ENCODE measurements around the gene ATPAF1.
A peak's percentile ranks its signal among the peaks of the same experiment; 100 is the strongest.

The ATPAF1 gene

DNA sequence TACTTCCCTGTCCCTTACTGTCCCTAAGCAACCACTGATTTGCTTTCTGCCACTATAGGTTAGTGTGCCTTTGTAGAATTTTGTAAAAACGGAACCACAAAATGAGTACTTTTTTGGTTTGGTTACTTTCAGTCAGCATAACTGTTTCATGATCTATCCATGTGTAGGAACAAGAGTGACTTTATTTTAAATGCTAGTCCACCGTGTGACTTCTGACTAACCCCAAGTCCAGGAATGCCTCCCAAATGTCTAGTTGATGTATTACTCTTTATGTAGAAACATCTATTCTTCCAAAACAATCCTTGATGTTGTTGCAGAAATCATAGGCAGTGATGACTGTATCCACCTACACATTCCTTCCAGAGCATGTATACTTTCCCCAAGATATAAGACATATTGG lies 21.3 kb downstream of the ATPAF1 start:
- DNase-seq, result no peak

DNA sequence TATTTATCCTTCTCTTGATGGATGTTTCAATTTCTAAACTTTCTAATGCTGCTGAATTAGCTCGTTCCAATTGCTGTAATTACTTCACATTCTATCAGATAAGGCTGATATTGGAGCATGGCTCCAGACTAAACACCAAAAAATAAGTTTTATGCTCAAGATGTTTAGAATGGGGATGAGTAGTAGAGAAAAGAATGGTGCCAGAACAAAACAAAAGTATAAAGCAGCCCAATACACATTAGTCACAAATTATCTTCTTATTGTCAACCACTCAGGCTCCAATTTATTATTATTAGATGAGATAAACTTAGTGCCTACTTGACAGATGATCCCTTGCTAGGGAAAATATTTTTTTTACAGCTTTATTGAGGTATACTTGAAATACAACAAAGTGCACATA lies 21.8 kb downstream of the ATPAF1 start:
- no peak for DNase-seq

DNA sequence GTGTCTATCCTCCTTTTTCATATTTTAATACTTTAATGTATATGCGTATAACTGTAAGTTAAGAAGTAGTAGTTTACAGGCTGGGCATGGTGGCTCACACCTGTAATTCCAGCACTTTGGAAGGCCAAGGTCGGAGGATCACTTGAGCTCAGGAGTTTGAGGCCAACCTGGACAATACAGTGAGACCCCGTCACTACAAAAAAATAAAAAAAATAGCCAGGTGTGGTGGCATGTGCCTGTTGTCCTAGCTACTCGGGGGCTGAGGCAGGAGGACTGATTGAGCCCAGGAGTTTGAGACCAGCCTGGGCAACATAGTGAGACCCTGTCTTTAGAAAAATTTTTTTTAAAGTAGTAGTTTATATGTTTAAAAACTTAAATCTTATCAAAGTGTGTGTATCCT lies 22.3 kb downstream of the ATPAF1 start:
- no peak for DNase-seq

DNA sequence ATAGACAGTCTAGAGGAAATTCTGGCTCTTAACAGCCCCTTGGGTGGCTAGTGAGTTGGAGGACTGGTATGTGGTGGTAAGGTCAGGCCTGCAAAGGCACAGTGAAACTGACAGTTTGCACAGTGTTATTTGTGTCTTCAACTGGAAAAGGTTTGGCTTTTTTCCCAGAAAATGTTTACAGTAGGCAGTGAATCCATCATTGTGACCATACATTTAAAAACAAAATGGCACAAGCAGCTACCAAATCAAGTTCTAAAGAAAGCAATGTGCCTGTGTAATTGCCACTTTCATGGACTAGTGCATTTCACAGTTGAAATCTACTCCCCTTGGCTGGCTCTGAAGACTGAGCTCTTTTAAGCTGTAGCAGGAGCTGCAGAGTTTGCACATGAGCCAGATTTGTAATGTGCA lies 24.8 kb downstream of the ATPAF1 start:
- peak; percentile 80 for DNase-seq

DNA sequence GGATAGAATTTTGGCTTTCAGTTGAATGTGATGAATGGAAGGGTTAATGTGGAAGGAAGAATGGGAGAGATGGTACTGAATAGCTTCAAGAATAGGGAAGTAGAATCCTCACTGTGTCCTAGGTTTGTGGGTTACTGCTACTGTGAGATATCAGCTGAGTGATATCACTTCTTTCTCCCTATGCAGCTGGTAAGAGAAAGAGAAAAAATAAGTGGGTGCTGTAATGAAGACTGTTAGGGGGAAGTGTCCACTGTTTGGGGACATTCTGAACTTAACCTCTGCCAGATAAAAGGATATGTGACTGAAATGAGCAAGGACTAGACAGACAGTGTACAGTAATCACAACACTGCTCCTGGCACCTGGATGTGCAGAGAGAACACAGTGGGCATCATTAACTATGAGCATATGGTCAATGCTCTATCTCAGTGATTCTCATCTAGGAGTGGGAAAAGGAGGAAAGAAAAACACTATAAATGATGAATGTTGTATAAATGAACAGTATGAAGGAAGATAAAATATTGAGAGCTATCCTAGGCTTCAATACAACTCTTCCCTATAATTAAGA lies 26.0 kb downstream of the ATPAF1 start:
- no peak for DNase-seq

DNA sequence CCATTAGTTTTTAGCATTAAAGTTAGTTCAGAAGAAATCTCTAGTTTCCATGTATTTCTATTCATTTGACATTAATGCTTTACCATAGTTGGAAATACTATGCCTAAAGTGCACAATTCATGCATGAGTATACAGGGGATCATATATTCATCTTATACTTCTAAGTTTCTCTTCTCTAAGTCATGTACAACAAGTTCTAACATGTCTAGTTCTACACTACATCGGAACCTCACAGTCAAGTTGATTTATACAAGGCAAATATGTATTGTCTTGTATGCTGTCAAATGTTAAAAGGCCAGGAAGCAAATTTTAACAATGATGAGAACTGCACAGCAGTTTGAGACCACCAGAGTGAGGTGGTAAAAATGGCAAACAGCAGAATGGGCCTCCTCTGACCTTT lies 28.6 kb downstream of the ATPAF1 start:
- DNase-seq, result no peak

DNA sequence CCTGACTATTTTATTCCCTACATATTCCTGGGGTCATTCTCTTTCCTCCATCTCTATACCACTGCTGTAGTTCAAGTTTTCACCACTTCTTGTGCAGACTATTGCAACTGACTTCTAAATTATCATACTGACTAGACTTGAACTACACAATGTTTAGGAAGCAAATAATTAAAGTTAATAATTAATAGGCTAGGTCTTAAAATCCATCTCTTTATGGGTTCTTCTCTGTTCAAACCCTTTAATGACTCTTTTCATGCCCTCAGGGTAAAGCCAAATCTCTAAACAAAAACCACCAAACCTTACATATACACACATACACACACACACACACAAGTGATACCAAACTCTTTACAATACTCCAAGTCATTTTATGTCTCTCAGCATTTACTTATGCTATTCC lies 29.2 kb downstream of the ATPAF1 start:
- no peak for DNase-seq

DNA sequence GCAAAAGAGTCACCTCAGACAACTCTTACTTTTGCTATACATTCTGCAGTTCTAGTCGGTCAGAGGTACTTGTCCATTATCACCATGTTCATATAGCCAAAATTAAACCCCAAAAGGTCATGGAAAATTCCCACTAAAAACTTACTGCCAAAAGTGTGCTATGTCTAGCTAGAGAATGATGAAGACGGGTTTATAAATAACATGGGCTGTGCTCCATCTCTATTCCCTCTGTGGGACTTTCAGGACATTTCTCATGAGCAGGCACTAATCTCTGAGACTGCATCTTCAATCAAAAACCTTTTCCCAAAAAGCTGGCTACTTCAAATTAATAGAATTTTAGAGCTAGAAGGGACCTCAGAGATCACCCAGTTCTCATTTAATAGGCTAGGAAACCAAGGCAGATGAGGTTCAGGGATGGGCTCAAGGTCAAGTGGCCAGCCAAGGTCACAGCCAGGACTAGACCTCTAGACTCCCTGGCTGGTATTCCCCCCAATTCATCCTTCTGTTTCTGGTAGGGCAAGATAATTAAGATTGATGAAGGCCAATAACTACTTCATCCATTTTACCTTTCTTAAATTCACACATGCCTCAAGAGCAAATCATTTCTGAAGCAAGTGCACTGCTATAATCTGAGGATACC lies 30.6 kb downstream of the ATPAF1 start:
- no peak for DNase-seq

DNA sequence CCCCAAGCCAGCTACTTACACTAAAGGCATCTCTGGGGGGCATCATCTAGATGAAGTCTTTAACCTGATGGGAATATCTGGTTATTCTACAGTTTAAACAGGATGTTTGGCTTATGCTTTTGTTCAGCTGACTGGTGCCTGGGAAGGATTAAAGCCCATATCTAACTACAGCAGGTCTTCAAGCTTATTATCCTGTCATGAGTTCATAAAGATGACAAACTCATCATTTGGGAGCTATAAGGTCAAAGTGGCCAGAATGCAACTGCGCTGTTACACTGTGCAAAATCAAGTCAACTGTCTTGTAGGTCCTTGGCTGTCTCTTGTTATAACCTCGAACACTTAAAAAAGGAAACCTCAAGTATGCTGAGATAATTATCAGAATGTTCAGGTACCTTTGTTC lies 33.0 kb downstream of the ATPAF1 start:
- no peak for DNase-seq

DNA sequence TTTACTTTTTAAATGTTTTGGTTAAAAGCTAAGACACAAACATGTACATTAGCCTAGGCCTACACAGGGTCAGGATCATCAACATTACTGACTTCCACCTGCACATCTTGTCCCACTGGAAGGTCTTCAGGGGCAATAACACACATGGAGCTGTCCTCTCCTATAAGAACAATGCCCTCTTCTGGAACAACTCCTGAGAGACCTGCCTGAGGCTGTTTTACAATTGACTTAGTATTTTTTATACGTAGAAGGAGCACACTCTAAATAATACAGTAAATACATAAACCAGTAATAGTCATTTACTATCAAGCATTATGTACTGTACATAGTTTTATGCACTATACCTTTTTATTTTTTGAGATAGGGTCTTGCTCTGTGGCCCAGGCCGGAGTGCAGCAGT lies 37.4 kb downstream of the ATPAF1 start:
- no peak for DNase-seq

DNA sequence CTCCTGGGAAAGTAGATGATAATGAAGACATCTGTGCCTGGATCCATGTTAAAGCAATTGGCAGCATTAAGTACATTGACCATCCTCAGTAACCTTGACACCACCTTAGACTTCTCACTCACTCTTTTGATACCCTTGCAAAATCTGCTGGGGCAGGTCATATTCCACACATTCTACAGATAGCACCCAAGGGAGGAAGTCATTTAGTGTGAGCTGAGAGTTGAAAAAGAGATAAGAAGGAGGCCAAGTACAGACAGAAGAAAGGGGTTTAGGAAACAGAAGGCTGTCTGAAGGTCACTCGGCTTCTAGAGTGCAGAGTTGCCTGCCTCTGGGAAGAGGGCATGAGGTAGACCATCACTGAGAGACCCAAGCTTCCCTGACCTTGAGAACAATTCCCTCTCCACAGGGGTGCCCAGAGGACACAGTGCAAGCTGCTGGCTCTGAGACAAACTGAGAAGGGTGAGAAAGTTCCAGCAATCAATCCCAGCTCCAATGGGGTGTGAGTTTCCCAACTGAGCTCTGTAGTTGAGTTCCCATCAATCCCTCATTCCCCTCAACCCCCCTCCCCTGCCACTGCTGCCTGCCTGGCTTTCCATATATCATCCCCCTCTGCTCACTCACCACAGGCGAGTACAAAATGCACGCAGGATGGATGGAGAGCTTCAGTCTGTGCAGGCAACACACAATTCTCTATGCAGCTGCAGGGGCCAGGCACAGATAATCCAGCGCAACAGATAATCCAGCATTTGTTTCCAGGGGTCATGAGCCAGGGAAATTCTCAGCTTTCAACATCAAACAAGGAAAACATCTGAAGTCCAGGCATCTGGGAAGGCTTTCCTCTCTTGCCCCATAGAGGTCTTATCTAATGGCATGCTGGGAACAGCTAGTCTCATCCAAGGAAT lies 44.2 kb downstream of the ATPAF1 start:
- no peak for DNase-seq

DNA sequence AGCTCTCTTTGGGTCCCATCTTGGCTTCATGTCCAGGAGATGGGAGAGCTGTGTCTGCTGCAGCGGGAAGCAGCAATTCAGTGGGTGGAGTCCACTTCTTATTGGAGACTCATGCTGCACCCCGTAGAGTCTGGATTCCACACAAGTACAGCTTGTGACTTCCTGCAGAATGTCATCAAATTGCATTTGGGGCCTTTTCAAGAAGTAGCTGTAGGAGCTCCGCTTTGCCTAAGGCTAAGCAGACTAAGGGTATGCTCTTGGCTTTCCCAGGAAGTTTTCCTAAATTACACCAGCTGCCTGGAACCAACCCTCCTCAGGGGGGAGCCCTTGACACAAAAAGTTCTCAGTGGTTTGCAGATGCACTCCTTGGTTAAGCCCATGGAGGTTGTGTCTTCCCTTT lies 45.8 kb downstream of the ATPAF1 start:
- DNase-seq, result no peak

DNA sequence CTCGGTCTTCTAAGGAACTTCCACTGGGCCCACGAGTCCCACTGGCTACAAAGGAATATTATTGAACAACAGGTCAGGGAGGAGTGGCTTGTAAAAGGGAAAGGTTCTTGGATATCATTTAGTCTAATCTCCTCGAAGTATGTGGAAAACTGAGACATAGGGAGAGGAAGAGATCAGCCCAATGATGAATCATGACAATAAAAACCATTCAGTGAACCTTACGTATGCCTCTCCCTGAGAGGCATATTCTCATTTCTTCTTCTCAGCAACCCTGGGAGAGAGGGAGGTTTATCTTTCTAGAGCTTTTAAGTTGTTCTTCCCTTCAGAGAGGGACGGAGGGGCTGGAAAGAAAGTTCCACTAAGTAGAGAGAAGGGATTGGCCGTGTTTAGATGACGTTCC lies 46.2 kb downstream of the ATPAF1 start:
- no peak for DNase-seq

DNA sequence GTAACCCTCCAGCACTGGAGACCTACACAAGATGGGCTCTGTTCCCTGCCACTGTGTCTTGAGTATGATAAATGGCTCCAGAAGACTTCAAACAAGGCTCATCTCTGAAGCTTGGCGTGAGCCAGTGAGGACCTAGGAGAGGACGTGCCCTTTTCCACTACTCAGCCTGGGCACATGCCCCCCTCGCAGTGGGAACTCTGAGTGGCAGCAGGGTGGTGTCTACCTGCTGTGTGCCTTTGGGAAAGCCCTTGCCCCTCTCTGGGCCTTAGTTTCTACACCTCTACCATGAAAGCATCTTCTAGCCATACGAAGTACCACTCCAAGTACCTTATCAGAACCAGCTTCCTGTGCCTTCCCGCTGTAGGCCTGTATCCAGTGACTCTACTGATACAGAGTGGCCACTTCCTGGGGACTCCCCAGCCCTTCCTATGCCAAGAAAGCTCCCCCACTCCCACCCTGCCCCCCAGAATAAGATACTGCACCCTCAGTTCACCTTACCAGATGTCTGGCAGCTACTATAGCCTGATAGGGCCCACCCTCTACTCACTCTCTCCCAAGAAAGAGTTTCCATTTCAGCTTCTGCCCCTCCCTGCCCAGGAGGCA lies 48.4 kb downstream of the ATPAF1 start:
- no peak for DNase-seq

DNA sequence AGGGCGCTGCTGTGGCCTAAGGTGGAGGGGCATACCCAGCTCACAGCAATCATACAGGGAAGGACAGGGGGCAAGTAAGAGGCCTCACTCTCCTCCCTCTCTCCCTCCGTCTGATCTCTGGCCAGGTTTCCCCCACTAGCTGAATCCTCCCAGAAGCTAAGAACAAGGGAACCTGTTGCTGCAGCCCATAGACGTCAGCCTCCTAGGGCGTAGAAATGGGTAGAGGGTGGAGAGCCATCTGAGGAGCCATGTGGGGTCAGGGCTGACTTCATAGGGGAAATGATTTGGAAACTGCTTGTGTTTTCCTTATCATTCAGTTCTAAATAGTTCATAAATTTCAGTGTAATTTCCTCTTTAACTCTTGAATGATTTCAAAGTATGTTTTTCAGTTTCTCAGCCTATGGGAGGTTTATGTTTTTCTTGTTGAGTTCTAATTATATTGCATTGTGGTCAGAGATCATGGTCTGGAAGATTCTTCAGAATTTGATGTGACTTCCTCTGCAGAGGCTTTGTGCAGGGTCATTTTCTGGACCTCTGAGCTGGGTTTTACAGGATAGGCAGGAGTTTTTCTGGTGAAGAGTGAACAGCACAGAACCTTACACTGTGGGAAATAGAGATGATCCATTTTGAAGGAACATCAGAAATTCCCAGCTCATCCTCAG lies 49.3 kb downstream of the ATPAF1 start:
- no peak for DNase-seq

DNA sequence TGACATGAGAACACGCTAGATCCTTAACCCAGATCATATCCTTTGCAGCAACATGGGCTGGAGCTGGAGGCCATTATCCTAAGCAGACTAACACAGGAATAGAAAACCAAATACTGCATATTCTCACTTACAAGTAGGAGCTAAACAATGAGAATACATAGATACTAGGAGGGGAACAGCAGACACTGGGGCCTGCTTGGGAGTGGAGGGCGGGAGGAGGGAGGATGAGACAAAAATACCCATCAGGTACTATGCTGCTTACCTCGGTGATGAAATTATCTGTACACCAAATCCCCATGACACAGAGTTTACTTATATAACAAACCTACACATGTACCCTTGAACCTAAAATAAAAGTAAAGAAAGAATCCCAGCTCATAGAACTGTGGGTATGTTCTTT lies 50.3 kb downstream of the ATPAF1 start:
- no peak for DNase-seq

DNA sequence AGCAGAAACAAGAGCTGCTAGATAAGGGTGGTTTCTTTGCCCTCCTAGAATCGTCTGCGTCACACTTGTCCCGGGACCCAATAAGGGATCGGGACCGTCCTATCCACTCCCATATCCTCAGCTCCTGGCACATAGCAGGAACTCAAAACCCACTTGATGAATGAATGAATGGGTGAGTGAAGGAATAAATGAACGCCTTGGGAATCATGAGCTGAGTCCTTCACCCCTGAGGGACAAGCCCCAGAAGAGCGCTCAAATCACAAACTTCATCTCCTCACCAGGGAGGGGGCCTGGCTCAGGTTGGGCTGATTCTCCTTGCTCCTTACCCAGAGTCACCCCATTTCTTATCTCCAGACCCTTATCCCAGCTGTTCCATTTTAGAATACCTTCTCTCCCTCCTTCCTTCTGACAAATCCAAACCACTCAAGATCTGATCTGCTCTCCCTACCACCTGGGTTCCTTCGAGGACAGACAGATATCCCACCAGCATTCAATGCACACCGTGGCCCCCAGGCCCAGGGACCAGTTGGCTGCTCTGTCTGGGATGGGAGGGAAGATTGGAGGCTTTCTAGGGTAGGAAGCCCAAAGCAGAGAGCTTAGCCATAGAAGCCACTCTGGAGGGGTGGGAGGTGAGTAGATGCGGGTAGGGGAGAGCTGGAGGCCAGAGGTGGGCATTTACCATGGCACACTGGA lies 50.9 kb downstream of the ATPAF1 start:
- DNase-seq, result no peak

DNA sequence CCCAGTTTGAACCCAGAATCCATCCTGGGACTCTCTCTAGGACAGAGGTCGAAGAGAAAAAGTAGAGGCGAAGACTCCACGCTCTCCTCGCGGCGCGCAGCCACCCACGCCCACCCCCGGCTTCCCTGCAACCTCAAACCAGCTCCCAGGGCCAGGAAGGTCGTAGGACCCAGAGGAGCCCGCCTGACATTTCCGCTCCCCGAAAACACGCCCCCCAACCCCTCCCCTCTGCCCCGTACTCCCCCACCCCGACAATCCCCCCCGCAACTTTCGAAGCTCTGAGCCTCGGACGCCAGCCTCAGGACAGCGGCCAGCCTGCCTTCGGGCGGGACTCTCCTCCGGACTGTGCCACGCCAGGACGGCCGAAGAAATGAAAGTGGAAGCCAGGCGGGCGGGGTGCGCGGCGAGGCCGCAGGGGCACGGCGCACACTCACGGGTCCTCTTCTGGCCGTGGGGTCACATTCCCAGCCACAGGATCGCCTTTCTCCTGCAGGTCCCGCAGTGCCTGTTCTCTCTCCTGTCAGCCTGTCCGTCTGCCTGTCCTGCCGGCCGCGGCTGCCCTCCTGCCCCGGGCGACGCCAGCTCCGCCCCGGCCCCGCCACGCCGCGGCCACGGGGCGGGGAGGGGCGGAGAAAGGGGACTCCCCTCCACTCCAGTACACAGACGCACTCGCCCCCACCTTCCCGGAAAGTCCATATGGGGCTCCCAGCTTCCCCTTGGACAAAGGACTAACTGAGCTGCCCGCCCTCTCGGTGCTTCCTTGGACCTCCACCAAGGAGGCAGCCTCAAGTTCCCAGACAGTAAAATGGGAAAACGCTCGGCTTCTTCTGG lies 51.7 kb downstream of the ATPAF1 start, which contains the start of gene MOB3C:
Gene MOB3C (minus strand): TSS at position 535 of the 831 bp plus-strand sequence. CDS start 3,490 bp downstream, outside the sequence.
- no peak for DNase-seq

DNA sequence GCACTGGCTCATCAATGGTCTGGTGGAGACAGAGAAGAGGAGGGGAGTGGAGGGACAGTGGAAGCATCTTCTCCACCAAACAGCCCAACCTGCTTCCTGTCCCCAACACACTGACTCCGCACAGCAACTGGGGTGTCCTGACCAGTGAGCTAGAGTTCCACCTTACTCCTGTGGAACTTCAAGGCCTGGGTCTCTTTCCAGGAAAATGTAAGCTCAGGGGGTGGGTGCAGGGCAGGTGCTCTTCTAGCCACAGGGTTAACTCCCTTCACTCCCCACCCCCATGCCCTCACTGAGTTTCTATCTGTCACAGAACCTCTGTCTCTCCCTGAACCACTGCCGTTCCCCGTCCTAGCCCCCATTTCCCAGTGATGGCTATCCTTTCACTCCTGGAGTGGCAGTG lies 52.4 kb downstream of the ATPAF1 start:
- no peak for DNase-seq

DNA sequence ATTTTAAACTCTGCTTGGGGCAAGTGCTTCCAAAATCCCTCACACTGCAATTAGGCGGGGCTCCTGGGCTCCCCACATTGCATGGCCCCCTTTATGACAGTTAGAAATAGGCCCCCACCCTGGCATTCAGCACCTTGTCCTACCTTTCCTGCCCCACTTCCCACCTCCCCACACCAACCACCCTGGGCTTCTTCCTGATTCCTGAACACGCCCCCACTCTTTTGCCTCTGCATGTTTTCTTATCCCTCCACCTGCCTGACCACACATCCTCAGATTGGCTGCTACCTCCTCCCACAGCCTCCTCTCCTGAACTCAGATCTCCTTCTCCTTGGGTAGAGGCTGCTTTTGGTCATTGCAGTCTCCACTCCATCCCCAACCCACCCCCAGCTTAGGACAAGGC lies 53.1 kb downstream of the ATPAF1 start:
- no peak for DNase-seq

DNA sequence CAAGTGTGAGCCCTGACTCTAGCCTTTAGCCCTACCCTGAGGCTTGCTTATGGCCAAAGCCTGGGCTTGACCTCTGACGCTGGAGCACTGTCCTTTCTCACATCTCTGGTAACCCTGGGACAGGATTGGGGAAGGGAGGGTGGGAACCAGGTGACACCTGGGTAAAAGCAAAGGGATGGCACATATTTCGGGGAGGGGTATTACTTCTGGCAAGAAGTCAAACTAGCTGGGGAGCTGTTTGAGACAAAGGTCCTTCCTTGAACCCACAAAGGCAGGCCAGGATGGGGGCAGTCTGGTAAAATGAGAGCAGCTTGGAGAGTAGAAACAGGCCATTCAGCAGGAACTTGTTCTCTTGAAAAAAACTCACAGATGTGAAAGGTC lies 53.6 kb downstream of the ATPAF1 start:
- no peak for DNase-seq

Measured in SHP77 treated with DMSO at 0.1 percent for 48 hours (cell line).